Activated CD4-positive, alpha-beta T cell treated with anti-CD3 and anti-CD28 coated beads, Interleukin-2, amount 50 U/mL, for 48 hours (primary cell): ENCODE data around the gene USP40.

Experiments used
- DNase-seq, 2 experiments: peaks; one replicate each; pipeline ENCODE4 v3.0.0-alpha.2; 2020

Gene USP40

GRCh38 chr2:233471291-233472035, 95.1 kb downstream of the USP40 start:
- DNase-seq, result no peak

DNA sequence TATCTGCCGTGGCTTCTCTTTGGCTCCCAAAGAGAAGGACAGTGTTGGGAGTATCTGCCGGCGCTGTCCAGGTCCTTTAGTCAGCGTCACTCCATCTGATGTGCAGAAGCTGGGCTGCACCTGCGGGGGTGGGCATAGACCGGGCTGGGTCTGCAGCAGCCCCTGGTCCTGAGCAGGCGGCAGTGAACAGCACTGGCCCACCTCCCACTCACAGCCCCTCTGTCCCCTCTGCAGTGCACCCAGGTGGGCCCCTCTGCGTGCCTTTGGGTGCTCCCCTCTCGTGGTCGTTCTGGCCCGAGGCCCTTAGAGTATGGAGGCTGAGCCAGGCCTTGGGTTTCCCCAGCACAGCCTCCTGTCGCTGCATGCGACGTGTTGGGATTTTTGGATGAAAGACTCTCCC, 95.7 kb downstream of the USP40 start:
- no peak for DNase-seq

GRCh38 chr2:233470011-233470687, 96.4 kb downstream of the USP40 start:
- no peak for DNase-seq

GRCh38 chr2:233469261-233470010, 97.1 kb downstream of the USP40 start:
- DNase-seq, result no peak

DNA sequence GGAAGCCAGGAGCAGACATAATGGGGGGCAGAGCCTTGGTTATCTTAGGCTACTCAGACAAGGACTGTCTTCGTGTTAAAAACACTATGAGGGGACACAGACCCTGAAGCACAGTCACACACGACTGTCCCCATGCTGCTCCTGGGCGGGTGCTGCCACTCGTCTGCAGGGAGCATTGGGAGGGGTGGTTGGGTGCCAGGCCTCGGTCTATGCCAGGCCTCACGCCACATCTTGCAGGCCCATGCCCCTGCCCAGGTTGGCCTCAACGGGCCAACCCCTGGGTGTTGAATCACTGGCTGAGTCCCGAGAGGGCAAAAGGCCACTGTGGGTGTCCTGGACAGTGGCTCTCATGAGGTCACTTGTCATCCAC, 97.9 kb downstream of the USP40 start:
- no peak for DNase-seq

- no peak for DNase-seq
Measured at GRCh38 chr2:233468047-233468740, 98.4 kb downstream of the USP40 start.

DNA sequence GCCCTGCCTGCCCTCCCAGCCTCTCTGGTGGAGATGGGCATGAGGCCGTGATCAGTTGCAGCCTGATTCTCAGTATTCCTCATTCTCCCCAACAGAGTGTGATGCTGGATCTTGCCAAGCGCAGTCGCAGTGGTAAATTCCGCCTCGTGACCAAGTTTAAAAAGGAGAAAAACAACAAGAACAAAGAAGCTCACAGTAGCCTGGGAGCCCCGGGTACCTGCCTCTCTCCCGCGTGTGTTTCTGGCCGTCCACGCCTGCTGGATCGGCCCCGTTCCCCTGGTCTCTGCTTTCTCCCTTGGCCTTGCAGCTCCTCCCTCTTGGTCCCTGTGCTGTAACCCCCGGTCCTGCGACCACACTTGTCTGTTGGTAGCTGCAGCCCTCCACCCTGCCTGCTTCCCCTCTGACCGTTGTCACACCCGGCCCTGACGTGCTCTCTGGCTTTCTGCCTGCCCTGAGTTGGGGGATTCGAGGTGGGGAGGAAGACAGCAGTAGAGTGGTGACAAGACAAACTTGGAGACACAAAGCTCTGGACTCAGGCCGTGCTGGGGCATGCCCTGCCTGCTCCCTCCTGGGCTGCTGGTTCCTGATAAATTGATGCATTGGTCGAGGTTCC, 99.5 kb downstream of the USP40 start:
- no peak for DNase-seq

- no peak for DNase-seq
Measured at GRCh38 chr2:233464531-233465240, 101.9 kb downstream of the USP40 start.

- DNase-seq, result no peak
Measured at GRCh38 chr2:233464056-233464455, 102.5 kb downstream of the USP40 start.

GRCh38 chr2:233463586-233463985, 103.0 kb downstream of the USP40 start:
- DNase-seq, result no peak

DNA sequence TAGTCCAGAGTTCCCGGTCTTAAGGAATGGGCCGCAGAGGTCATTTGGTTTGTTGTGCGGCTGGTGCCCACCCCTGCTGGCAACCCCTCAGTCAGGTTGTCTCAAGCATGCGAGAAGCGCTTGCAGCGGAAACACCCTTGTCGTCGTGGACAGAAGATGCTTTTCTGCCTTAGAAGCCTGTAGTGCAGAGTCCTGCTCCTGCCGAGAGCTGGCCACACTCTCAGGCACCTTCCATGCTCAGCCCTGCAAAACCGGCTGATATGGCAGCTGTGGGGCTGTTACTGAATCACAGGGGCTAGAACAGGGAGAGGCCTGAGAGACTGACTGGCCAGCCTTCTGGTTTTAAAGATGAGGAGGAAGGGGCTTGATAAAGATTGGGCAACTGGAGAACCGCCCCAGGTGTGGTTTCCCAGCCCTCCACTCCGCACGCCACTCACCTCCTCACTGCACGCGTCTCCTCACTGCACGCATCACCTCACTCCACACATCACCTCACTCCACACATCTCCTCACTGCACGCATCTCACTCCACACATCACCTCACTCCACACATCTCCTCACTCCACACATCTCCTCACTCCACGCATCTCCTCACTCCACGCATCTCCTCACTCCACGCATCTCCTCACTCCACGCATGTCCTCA, 103.6 kb downstream of the USP40 start:
- DNase-seq, result no peak

GRCh38 chr2:233462202-233462785, 104.3 kb downstream of the USP40 start:
- no peak for DNase-seq

DNA sequence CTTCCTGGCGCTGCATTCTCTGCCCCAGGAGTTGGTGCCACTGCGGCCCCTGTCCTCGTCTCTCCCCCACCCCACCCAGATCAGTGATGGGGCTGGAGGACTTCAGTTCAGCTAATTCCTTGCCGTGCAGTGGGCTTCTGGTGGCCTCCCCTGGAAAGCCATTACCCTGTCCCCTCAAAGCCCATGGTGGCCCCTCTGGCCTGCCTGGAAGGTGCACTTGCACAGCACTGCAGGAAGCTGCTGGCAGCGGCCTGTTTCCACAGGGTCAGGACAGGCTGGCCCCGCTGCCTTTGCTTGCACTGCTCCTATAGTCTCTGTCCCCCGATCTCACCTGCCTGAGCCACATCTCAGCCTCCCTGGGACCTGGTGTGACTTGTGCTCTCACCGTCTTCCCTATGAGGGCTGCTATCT, 105.1 kb downstream of the USP40 start:
- DNase-seq, result no peak

DNA sequence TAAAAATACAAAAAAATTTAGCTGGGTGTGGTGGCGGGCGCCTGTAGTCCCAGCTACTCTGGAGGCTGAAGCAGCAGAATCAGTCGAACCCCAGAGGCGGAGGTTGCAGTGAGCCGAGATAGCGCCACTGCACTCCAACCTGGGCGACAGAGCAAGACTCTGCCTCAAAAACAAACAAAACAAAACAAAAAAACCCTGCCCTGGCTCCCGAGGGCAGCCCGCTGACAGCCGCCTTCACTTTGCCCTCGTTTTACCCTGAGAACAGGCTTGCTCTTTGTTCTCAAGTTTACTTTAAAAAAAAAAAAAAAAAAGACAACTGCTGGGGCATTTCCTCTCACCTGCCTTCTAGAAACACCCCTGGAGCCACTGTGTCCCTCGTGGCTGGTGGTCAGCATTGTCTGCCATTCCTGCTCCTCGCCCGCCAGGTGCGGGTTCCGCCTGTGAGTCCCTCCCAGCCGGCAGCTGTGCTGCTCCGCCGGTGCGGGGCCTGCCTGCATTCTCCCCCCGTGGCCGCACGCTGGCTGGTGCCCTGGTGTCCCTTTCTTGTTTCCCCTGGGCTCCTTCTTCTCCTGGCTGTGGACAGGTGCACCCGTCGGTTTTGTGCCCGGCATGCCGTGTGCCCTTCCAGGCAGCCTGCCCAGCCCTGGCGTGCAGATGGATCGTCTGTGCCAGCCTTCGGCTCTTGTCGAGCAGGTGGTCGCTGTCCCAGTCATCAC, 105.7 kb downstream of the USP40 start:
- DNase-seq, result no peak

DNA sequence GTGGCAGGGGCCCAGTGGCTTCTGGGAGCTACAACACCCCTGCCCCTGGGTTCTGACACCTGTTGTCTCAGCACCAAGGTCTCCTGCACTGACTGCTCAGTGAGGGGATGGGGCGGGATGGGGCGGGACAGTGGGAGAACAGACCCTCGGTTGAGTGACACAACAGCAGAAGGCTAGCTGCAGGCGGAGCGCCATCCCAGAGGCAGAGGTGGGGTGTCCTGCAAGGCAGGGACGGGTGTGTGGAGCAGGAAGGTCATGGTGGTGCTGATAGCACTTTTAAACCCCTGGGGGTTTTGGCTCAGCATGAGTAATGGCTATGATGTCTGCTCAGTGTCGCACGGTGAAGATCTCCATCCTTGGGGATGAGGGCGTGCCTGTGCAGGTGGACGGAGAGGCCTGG, 107.2 kb downstream of the USP40 start:
- no peak for DNase-seq

DNA sequence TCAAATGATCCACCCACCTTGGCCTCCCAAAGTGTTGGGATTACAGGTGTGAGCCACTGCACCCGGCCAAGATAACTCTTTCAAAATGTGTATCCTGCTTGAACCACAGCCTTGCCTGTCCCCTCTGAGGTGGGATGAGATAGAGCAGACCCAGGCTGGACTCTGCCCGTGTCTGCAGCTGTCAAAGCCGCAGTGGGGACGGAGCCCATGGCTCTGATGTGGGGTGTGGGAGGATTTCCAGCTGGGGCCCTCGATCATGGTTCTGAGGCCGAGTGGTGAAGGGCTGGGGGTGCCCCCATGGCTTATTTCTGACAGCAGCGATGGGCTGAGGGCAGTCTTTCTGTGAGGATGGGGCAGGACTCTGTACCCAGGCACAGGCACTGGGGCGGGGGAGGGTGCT, 107.8 kb downstream of the USP40 start:
- no peak for DNase-seq

- DNase-seq, result no peak
Measured at GRCh38 chr2:233458031-233458610, 108.5 kb downstream of the USP40 start.

GRCh38 chr2:233457356-233457755, 109.2 kb downstream of the USP40 start:
- no peak for DNase-seq

DNA sequence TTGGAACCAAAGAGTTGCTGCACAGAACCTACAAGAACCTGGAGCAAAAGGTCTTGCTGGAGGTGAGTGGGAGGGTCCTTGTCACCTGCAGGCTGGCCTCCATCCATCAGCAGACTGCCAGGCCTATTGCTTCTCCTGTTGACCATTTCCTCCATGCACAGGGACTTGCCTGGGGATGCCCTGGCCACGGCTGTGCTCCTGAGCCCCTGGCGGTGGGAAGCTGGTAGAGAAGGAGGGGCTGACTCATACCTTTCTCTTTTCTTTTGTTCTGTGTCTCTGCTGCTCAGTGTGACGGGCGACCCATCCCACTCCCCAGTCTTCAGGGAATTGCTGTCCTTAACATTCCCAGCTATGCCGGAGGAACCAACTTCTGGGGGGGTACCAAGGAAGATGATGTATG, 109.6 kb downstream of the USP40 start:
- no peak for DNase-seq

DNA sequence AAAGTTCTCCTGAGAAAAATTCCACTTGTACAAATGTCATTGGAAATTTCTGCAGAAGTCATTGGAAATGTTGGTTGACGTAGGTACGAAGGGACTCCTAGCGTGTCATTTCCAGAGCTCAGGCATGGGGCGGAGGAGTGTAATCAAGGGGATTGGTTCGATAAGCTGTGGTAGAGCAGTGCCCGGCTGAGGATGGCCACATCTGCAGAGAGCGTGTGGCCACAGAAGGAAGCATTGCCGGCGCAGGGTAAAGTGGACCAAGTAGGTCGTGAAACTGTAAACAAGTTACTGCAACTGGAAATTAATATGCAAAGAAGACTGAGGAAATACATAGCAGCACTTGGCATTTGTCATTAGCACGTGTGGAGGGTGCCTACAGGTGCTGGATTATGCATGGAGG, 110.5 kb downstream of the USP40 start:
- DNase-seq, result no peak
